Erythroblast (primary cell): ENCODE measurements around the gene SORCS3.

Source experiments
- GATA1 ChIP-seq: IDR thresholded peaks from 2 replicates; pipeline ENCODE4 v1.6.1; 2011; ENCODE audit warnings: low read depth, mild to moderate bottlenecking, control low read depth, low read length, moderate library complexity
- POLR2A ChIP-seq: IDR thresholded peaks from 2 replicates; pipeline ENCODE4 v1.6.1; 2011; ENCODE audit warnings: mild to moderate bottlenecking, low read length

DNA sequence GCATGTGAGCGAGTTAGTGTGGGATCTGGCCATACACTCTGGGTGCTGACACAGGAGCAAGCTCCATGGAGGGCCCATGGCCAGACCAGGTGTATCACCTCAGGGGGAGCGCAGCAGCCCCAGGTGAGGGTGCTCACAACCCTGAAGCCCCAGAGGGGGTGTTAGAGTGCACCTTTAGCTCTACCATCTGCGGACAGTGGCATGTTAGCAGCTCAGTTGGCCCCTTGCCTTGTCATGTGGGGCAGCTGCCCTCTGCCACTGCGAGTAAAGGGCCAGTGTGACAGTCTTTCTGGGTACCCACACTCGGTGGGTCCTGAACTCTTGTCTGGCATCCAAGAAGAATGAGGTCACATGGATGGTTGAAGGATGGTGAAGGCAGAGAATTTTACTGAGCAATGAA, 600.2 kb downstream of the SORCS3 start:
- TF ChIP-seq POLR2A (no peak), GATA1 (no peak)
